SK-N-SH treated with all-trans-retinoic acid at 6 μM for 48 hours (cell line): ENCODE results near the gene UBE2R2.

ENCODE experiments used
- ATAC-seq: fragments of 200-7000 bp; cut with Tn5 transposase; 3 replicates; pipeline ENCODE4 v1.9.1; 2020; ENCODE audit warnings: mild to moderate bottlenecking, moderate library complexity
- ARNTL ChIP-seq: fragments of 450-650 bp; formaldehyde crosslinking; IDR thresholded peaks from 2 replicates; pipeline ENCODE4 v1.5.0; 2020; ENCODE audit warnings: low read depth, mild to moderate bottlenecking, moderate library complexity, borderline replicate concordance
- BACH2 ChIP-seq: fragments of 250-450 bp; sonication (Bioruptor Pico); IDR thresholded peaks from 2 replicates; pipeline ENCODE4 v1.9.0; 2021; ENCODE audit warnings: mild to moderate bottlenecking, borderline replicate concordance
- CREB5 ChIP-seq: fragments of 250-450 bp; sonication (Bioruptor Pico); IDR thresholded peaks from 2 replicates; pipeline ENCODE4 v1.5.1; 2020; ENCODE audit warnings: low read depth, mild to moderate bottlenecking, moderate library complexity
- CSDC2 ChIP-seq: fragments of 250-450 bp; sonication (Bioruptor Pico); IDR thresholded peaks from 2 replicates; pipeline ENCODE4 v1.5.0; 2020; ENCODE audit warnings: mild to moderate bottlenecking, moderate library complexity
- CSRNP3 ChIP-seq: fragments of 250-450 bp; sonication (Bioruptor Pico); IDR thresholded peaks from 2 replicates; pipeline ENCODE4 v1.5.1; 2021; ENCODE audit warnings: mild to moderate bottlenecking, moderate library complexity
- ESRRG ChIP-seq: fragments of 250-450 bp; sonication (Bioruptor Pico); IDR thresholded peaks from 2 replicates; pipeline ENCODE4 v1.6.1; 2021; ENCODE audit warnings: mild to moderate bottlenecking
- GLIS3 ChIP-seq: fragments of 250-450 bp; sonication (Bioruptor Pico); IDR thresholded peaks from 2 replicates; pipeline ENCODE4 v1.5.0; 2020; ENCODE audit warnings: mild to moderate bottlenecking, moderate library complexity
- ISL1 ChIP-seq: fragments of 250-450 bp; sonication (Bioruptor Pico); IDR thresholded peaks from 2 replicates; pipeline ENCODE4 v2.1.2; 2022; ENCODE audit warnings: mild to moderate bottlenecking, moderate library complexity
- OSR1 ChIP-seq: fragments of 250-450 bp; sonication (Bioruptor Pico); IDR thresholded peaks from 2 replicates; pipeline ENCODE4 v1.8.0; 2022; ENCODE audit warnings: moderate library complexity, mild to moderate bottlenecking, inconsistent platforms
- PATZ1 ChIP-seq: fragments of 250-450 bp; sonication (Bioruptor Pico); IDR thresholded peaks from 2 replicates; pipeline ENCODE4 v1.8.0; 2020; ENCODE audit warnings: mild to moderate bottlenecking, moderate library complexity, borderline replicate concordance
- POU6F1 ChIP-seq: fragments of 250-450 bp; sonication (Bioruptor Pico); IDR thresholded peaks from 2 replicates; pipeline ENCODE4 v1.8.0; 2021; ENCODE audit warnings: low read depth, mild to moderate bottlenecking, moderate library complexity, borderline replicate concordance
- RARB ChIP-seq: fragments of 250-450 bp; sonication (Bioruptor Pico); IDR thresholded peaks from 2 replicates; pipeline ENCODE4 v1.8.0; 2021; ENCODE audit warnings: mild to moderate bottlenecking, moderate library complexity
- SNAI2 ChIP-seq: fragments of 250-450 bp; sonication (Bioruptor Pico); IDR thresholded peaks from 2 replicates; pipeline ENCODE4 v1.5.0; 2020; ENCODE audit warnings: mild to moderate bottlenecking, moderate library complexity
- TCF4 ChIP-seq: fragments of 250-450 bp; sonication (Bioruptor Pico); IDR thresholded peaks from 2 replicates; pipeline ENCODE4 v1.8.0; 2021; ENCODE audit warnings: mild to moderate bottlenecking, moderate library complexity, borderline replicate concordance
- TOX ChIP-seq: fragments of 250-450 bp; sonication (Bioruptor Pico); IDR thresholded peaks from 2 replicates; pipeline ENCODE4 v1.8.0; 2021; ENCODE audit warnings: mild to moderate bottlenecking, moderate library complexity, borderline replicate concordance
- TSHZ2 ChIP-seq: fragments of 250-450 bp; sonication (Bioruptor Pico); IDR thresholded peaks from 2 replicates; pipeline ENCODE4 v1.5.0; 2020; ENCODE audit warnings: mild to moderate bottlenecking, moderate library complexity
- ZC3H10 ChIP-seq: fragments of 250-450 bp; sonication (Bioruptor Pico); IDR thresholded peaks from 2 replicates; pipeline ENCODE4 v1.5.1; 2021; ENCODE audit warnings: mild to moderate bottlenecking, moderate library complexity
- ZFP3 ChIP-seq: fragments of 250-450 bp; sonication (Bioruptor Pico); IDR thresholded peaks from 2 replicates; pipeline ENCODE4 v1.5.0; 2020; ENCODE audit warnings: mild to moderate bottlenecking, moderate library complexity
- ZFP30 ChIP-seq: fragments of 450-650 bp; formaldehyde crosslinking; IDR thresholded peaks from 2 replicates; pipeline ENCODE4 v1.5.0; 2022; ENCODE audit warnings: mild to moderate bottlenecking, moderate library complexity
- ZNF565 ChIP-seq: fragments of 450-650 bp; formaldehyde crosslinking; conservative IDR thresholded peaks from 2 replicates; pipeline ENCODE4 v1.5.0; 2020; ENCODE audit warnings: low read depth, mild to moderate bottlenecking, moderate library complexity
- ZNF70 ChIP-seq: fragments of 450-650 bp; formaldehyde crosslinking; IDR thresholded peaks from 2 replicates; pipeline ENCODE4 v1.5.0; 2020; ENCODE audit warnings: mild to moderate bottlenecking, moderate library complexity
- ZNF8 ChIP-seq: fragments of 450-650 bp; formaldehyde crosslinking; IDR thresholded peaks from 2 replicates; pipeline ENCODE4 v1.5.0; 2020; ENCODE audit warnings: mild to moderate bottlenecking, moderate library complexity

The UBE2R2 gene

GRCh38 chr9:33921967-33922895 lies 105.3 kb downstream of the UBE2R2 start:
- TF ChIP-seq ZC3H10 (CRISPR knock-in tag) (no peak), TOX (no peak), ZNF565 (CRISPR knock-in tag) (no peak), ZNF70 (no peak), CREB5 (CRISPR knock-in tag) (no peak), PATZ1 (CRISPR knock-in tag) (no peak), OSR1 (no peak), BACH2 (CRISPR knock-in tag) (no peak), ZNF8 (CRISPR knock-in tag) (no peak), CSDC2 (CRISPR knock-in tag) (no peak), RARB (CRISPR knock-in tag) (no peak), ARNTL (CRISPR knock-in tag) (no peak), CSRNP3 (CRISPR knock-in tag) (no peak), ESRRG (no peak), ZFP3 (CRISPR knock-in tag) (no peak), SNAI2 (CRISPR knock-in tag) (no peak), TCF4 (CRISPR knock-in tag) (no peak), GLIS3 (CRISPR knock-in tag) (no peak)
- TF ChIP-seq, all 23 proteins: peak for 0
- ATAC-seq = peak; percentile 61

- no peak for ATAC-seq
- TF ChIP-seq ISL1 (CRISPR knock-in tag) (no peak), CREB5 (CRISPR knock-in tag) (no peak), TOX (no peak), SNAI2 (CRISPR knock-in tag) (no peak), ZC3H10 (CRISPR knock-in tag) (no peak), ZFP30 (CRISPR knock-in tag) (no peak), ZNF70 (no peak), TCF4 (CRISPR knock-in tag) (no peak), ZFP3 (CRISPR knock-in tag) (no peak), ZNF565 (CRISPR knock-in tag) (no peak), POU6F1 (CRISPR knock-in tag) (no peak), ARNTL (CRISPR knock-in tag) (no peak), GLIS3 (CRISPR knock-in tag) (no peak), PATZ1 (CRISPR knock-in tag) (no peak), BACH2 (CRISPR knock-in tag) (no peak), ESRRG (no peak), CSDC2 (CRISPR knock-in tag) (no peak), TSHZ2 (CRISPR knock-in tag) (no peak)
Measured at GRCh38 chr9:33923079-33923478, 106.1 kb downstream of the UBE2R2 start.
